Heart left ventricle (tissue), 13 donors: ENCODE results near the gene C6orf132.

Experiments used
- POLR2A ChIP-seq, 2 donors: fragments of 450-650 bp; IDR thresholded peaks; one replicate each; pipeline ENCODE4 v1.6.1; 2017; ENCODE audit warnings: antibody characterized with exemption in 2 of 2, mild to moderate bottlenecking in 2 of 2, moderate library complexity in 2 of 2
- TF ChIP-seq, protein P1 (sequence below), 12 donors: fragments of 200-600 bp; sonication (generic) in 4 of 12; IDR thresholded peaks; one replicate each; pipeline versions ENCODE4 v1.5.0 to v1.8.0; 2018 to 2022; ENCODE audit warnings: antibody characterized with exemption in 12 of 12, mild to moderate bottlenecking in 5 of 12
- donor health status: ischemic (EF 13 %, LVEDD 7.1; RV severe dilation, severe dysfunction).
- donor health status: DM: no; HTN: yes; CAD: no.
- donor health status: DM: no; HTN: no; CAD: no.
- donor health status: ischemic (EF 25% LVEDD 6.9; RV normal size, moderate dysfunction).
- donor health status: ischemic (EF 25% LVEDD 5.7; RV mildly dilated, moderate dysfunction).
- donor health status: ischemic (EF 35%, LVEDD 5.7; RV mildly dilated, moderate dysfunction).
- donor health status: nonischemic (EF 11% LVEDD 7.7; RV severe dilation, severe dysfunction).
- donor health status: DM: yes; HTN: yes; CAD: no.
- donor health status: PGD.
- donor health status: ischemic (EF 29% LVEDD 5.4; RV normal size, mild dysfunction).
- donor health status: nonischemic (EF 23%, LVEDD 6.1; RV moderate dilation, normal function).

DNA sequence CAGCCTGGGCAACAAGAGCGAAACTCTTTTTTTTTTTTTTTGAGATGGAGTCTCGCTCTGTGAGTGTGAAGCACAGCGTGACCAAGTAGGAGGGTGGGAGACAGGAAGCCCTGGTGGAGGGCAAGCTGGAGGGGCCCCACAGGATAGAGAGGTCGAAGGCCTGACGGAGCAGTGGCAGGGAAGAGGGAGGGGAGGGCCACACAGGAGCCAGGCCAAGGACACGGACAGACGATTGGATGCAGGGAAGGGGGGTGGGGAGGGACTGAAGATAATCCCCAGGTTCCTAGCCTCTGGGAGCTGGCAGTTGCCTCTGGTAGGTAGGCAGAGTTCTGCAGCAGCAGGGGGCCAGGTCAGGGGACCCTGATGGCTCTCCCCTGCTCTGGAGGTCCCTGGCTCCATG is 20.0 kb upstream of the C6orf132 start:
- TF ChIP-seq, protein P1, sequence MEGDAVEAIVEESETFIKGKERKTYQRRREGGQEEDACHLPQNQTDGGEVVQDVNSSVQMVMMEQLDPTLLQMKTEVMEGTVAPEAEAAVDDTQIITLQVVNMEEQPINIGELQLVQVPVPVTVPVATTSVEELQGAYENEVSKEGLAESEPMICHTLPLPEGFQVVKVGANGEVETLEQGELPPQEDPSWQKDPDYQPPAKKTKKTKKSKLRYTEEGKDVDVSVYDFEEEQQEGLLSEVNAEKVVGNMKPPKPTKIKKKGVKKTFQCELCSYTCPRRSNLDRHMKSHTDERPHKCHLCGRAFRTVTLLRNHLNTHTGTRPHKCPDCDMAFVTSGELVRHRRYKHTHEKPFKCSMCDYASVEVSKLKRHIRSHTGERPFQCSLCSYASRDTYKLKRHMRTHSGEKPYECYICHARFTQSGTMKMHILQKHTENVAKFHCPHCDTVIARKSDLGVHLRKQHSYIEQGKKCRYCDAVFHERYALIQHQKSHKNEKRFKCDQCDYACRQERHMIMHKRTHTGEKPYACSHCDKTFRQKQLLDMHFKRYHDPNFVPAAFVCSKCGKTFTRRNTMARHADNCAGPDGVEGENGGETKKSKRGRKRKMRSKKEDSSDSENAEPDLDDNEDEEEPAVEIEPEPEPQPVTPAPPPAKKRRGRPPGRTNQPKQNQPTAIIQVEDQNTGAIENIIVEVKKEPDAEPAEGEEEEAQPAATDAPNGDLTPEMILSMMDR (IDR thresholded peaks at IDR 0.05), result no peak
- no peak for TF ChIP-seq POLR2A (IDR thresholded peaks at IDR 0.05)
